K562 (cell line): ENCODE measurements around the gene EML2. TPM values are rescaled to one million over a fixed set of nuclear protein-coding genes. Genes with fewer than 3 reads are reported as not detected.

ENCODE experiments used
- BRF1 ChIP-seq: IDR thresholded peaks from 3 replicates; pipeline ENCODE4 v1.6.1; 2011; ENCODE audit warnings: borderline replicate concordance, mild to moderate bottlenecking; ENCODE audit not compliant: insufficient read length; ENCODE audit errors: extremely low read depth
- CBFA2T3 ChIP-seq: fragments of 450-650 bp; IDR thresholded peaks from 2 replicates; pipeline ENCODE4 v1.6.1; 2017
- EP400 ChIP-seq: fragments of 450-650 bp; IDR thresholded peaks from 2 replicates; pipeline ENCODE4 v1.6.1; 2017; ENCODE audit warnings: antibody characterized with exemption, mild to moderate bottlenecking, moderate library complexity
- GTF2A2 ChIP-seq: IDR thresholded peaks from 2 replicates; pipeline ENCODE4 v1.6.1; 2016; ENCODE audit warnings: mild to moderate bottlenecking, missing genetic modification characterization, missing compliant biosample characterization
- MYC ChIP-seq, 2 experiments: fragments of 250-450 bp in 1 of 2; sonication (Bioruptor Pico) in 1 of 2; IDR thresholded peaks; 2 replicates each; pipeline versions ENCODE4 v1.5.1 to v1.6.1; 2012 to 2021; ENCODE audit warnings: low read depth in 2 of 2, borderline replicate concordance in 1 of 2, improper control_type of control experiment in 1 of 2, low read length in 1 of 2, mild to moderate bottlenecking in 1 of 2, moderate library complexity in 1 of 2
- NFE2L1 ChIP-seq: fragments of 450-650 bp; IDR thresholded peaks from 2 replicates; pipeline ENCODE4 v1.6.1; 2016; ENCODE audit warnings: missing genetic modification characterization, low read depth, mild to moderate bottlenecking, missing compliant biosample characterization, moderate library complexity, borderline replicate concordance
- TAF9B ChIP-seq: fragments of 450-650 bp; IDR thresholded peaks from 2 replicates; pipeline ENCODE4 v1.6.1; 2018; ENCODE audit warnings: mild to moderate bottlenecking; ENCODE audit not compliant: partially characterized antibody
- ZNF764 ChIP-seq: fragments of 250-450 bp; sonication (Bioruptor Pico); IDR thresholded peaks from 2 replicates; pipeline ENCODE4 v1.4.0; 2020; ENCODE audit warnings: low read depth, mild to moderate bottlenecking, moderate library complexity
- polyA plus RNA-seq, 8 experiments: library from polyadenylated mRNA; depleted of rRNA in 4 of 8; stranded (reverse) in 5 of 8; unstranded in 3 of 8; fragments of >200 nt; fragmentation: Nextera tagmentation in 2 of 8; fragmentation: Illumina TruSeq in 1 of 8; extraction: Ambion mirVana in 2 of 8; extraction: Trizol in 1 of 8; gene quantifications; 2 replicates each; pipeline versions ENCODE4 v1.2.1 to v1.2.3, GENCODE V29; 2011 to 2014; ENCODE audit warnings: inconsistent platforms in 1 of 8, missing spikeins in 1 of 8
- total RNA-seq, 7 experiments: library from RNA; depleted of rRNA in 6 of 7; stranded (reverse); fragments of >200 nt in 6 of 7; fragmentation: Illumina TruSeq in 2 of 7; extraction: Trizol in 2 of 7; gene quantifications; 2 replicates each; pipeline versions ENCODE4 v1.2.1 to v1.2.3, GENCODE V29; 2011 to 2021; ENCODE audit warnings: low replicate concordance in 1 of 7
- TF ChIP-seq, protein P1 (sequence below), 2 experiments: fragments of 450-650 bp; formaldehyde crosslinking in 1 of 2; IDR thresholded peaks; 2 replicates each; pipeline versions ENCODE4 v1.4.0 to v1.6.1; 2014 to 2020; ENCODE audit warnings: mild to moderate bottlenecking in 2 of 2, borderline replicate concordance in 1 of 2, low read depth in 1 of 2

The EML2 gene
- total and polyA plus RNA-seq, 9 of the 15 experiments (the other 6 are each of a cell fraction or from before 2014, with no cell fraction given): 2.6 to 69.6 (median 24.8) TPM

DNA sequence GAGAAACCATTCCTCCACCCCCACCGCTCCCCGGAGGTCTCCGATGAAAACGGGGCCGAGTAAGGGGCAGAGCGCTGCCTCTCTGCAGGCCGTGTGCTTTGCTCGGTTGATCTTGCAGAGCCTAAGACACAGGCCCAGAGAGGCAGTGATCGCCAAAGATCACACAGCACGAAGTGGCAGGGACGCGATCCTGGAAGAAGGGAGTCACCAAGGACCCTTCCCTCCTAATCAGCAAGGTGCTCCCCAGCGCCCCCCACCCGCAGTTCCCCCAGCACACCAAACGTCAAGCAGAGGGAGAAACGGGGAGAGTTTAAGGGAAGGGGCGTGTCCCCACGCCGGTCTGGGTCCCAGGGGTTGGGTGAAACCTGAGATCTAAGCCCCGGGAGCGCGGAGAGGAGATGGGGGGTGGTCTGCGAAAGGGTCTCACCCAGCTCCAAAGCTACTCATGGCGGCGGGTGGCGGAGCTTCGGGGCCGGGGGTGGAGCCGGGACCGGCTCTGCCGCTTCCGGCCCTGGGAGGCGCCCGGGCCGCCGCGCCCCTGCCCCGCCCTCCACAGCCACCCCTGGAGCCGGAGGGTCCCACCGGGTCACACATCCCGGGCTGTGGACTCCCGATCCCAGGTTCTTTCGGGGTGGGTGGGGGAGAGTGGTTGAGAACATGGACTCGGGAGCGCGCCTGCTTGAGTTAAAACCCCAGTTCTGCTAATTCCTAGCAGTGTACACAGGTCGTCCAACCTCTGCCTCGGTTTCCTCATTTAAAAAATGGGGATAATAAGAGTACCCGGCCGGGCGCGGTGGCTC lies at the start of gene EML2 (continued):
- TF ChIP-seq, protein P1, sequence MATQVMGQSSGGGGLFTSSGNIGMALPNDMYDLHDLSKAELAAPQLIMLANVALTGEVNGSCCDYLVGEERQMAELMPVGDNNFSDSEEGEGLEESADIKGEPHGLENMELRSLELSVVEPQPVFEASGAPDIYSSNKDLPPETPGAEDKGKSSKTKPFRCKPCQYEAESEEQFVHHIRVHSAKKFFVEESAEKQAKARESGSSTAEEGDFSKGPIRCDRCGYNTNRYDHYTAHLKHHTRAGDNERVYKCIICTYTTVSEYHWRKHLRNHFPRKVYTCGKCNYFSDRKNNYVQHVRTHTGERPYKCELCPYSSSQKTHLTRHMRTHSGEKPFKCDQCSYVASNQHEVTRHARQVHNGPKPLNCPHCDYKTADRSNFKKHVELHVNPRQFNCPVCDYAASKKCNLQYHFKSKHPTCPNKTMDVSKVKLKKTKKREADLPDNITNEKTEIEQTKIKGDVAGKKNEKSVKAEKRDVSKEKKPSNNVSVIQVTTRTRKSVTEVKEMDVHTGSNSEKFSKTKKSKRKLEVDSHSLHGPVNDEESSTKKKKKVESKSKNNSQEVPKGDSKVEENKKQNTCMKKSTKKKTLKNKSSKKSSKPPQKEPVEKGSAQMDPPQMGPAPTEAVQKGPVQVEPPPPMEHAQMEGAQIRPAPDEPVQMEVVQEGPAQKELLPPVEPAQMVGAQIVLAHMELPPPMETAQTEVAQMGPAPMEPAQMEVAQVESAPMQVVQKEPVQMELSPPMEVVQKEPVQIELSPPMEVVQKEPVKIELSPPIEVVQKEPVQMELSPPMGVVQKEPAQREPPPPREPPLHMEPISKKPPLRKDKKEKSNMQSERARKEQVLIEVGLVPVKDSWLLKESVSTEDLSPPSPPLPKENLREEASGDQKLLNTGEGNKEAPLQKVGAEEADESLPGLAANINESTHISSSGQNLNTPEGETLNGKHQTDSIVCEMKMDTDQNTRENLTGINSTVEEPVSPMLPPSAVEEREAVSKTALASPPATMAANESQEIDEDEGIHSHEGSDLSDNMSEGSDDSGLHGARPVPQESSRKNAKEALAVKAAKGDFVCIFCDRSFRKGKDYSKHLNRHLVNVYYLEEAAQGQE (IDR thresholded peaks at IDR 0.05; ENCODE audit: borderline replicate concordance): no peak
- TF ChIP-seq, protein P1 (CRISPR knock-in tag; IDR thresholded peaks at IDR 0.05; ENCODE audit: low read depth): no peak
- TF ChIP-seq BRF1 (no peak), CBFA2T3 (no peak), NFE2L1 (tag) (no peak), ZNF764 (no peak), MYC (IDR thresholded peaks at IDR 0.05; ENCODE audit: low read depth, low read length) (no peak; the same call in 1 of the 2 replicates), MYC (CRISPR knock-in tag; IDR thresholded peaks at IDR 0.05; ENCODE audit: borderline replicate concordance, low read depth) (no peak), EP400 (peak; percentile 50; the same call in 1 of the 2 replicates), GTF2A2 (no peak), TAF9B (no peak)
